Keratinocyte (primary cell): Measurements from ENCODE around the gene SATB2. TPM values are rescaled to one million over a fixed set of nuclear protein-coding genes. Genes with fewer than 3 reads are reported as not detected.

ENCODE experiments used
- DNase-seq: peaks from one replicate; pipeline ENCODE4 v3.0.0-alpha.2; 2011; ENCODE audit warnings: low read depth, missing footprints, low spot score
- FAIRE-seq: peaks from 2 replicates; lab custom pipeline; 2011; peaks lifted over from hg19 to GRCh38; lab: Jason Lieb, UNC
- H2AFZ ChIP-seq: 2 replicates; pipeline ENCODE4 v1.6.0; 2012; ENCODE audit warnings: low read length, control low read depth, inconsistent platforms; ENCODE audit not compliant: control insufficient read depth
- H3K27ac ChIP-seq: 2 replicates; pipeline ENCODE4 v1.5.1; 2011; ENCODE audit warnings: low read length; ENCODE audit not compliant: control insufficient read depth, insufficient read depth
- H3K27me3 ChIP-seq: 3 replicates; pipeline ENCODE4 v1.6.0; 2011; ENCODE audit warnings: low read length; ENCODE audit not compliant: control insufficient read depth, insufficient read depth; ENCODE audit errors: extremely low read depth
- H3K36me3 ChIP-seq, 2 experiments: 2 replicates in 1 of 2; 3 replicates in 1 of 2; pipeline ENCODE4 v1.5.1; 2011; ENCODE audit warnings: low read length in 2 of 2, mild to moderate bottlenecking in 1 of 2; ENCODE audit not compliant: control insufficient read depth in 2 of 2, insufficient read depth in 2 of 2; ENCODE audit errors: extremely low read depth in 1 of 2
- H3K4me1 ChIP-seq: 3 replicates; pipeline ENCODE4 v1.5.1; 2011; ENCODE audit warnings: low read length; ENCODE audit not compliant: control insufficient read depth, insufficient read depth; ENCODE audit errors: extremely low read depth
- H3K4me2 ChIP-seq: 3 replicates; pipeline ENCODE4 v1.6.0; 2011; ENCODE audit warnings: low read depth, low read length; ENCODE audit not compliant: control insufficient read depth, insufficient read depth; ENCODE audit errors: extremely low read depth
- H3K4me3 ChIP-seq, 3 experiments: fragments of 200-600 bp in 1 of 3; sonication (generic) in 1 of 3; 2 replicates in 2 of 3; 3 replicates in 1 of 3; pipeline ENCODE4 v1.5.1; 2011 to 2016; ENCODE audit warnings: low read length in 3 of 3, mild to moderate bottlenecking in 3 of 3, control low read depth in 2 of 3, inconsistent platforms in 1 of 3, low read depth in 1 of 3, mixed read lengths in 1 of 3, mixed run types in 1 of 3, moderate library complexity in 1 of 3; ENCODE audit not compliant: control insufficient read depth in 2 of 3, insufficient read depth in 2 of 3; ENCODE audit errors: extremely low read depth in 1 of 3
- H3K79me2 ChIP-seq: 2 replicates; pipeline ENCODE4 v1.6.0; 2012; ENCODE audit warnings: low read length; ENCODE audit not compliant: control insufficient read depth, insufficient read depth
- H3K9ac ChIP-seq: 3 replicates; pipeline ENCODE4 v1.6.0; 2011; ENCODE audit warnings: low read length; ENCODE audit not compliant: control insufficient read depth, insufficient read depth; ENCODE audit errors: extremely low read depth
- H3K9me1 ChIP-seq: 3 replicates; pipeline ENCODE4 v1.6.0; 2011; ENCODE audit warnings: low read length; ENCODE audit not compliant: control insufficient read depth, insufficient read depth; ENCODE audit errors: extremely low read depth
- H3K9me3 ChIP-seq: 2 replicates; pipeline ENCODE4 v1.5.1; 2012; ENCODE audit warnings: low read depth, low read length; ENCODE audit not compliant: control insufficient read depth
- H4K20me1 ChIP-seq: 3 replicates; pipeline ENCODE4 v1.6.0; 2011; ENCODE audit warnings: low read length; ENCODE audit not compliant: control insufficient read depth, insufficient read depth; ENCODE audit errors: extremely low read depth
- EZH2 ChIP-seq: IDR thresholded peaks from one replicate; pipeline ENCODE4 v1.6.1; 2012; ENCODE audit warnings: inconsistent platforms, mild to moderate bottlenecking, low read length, moderate library complexity
- dilution Hi-C: fragments of 300-500 bp; cut with MboI; formaldehyde crosslinking; loops from one replicate; pipeline ENCODE4 v1.7.0; 2020; ENCODE audit warnings: low sequenced_read_pairs; ENCODE audit not compliant: extremely low pct_ligation_motif_present
- polyA plus RNA-seq, 5 experiments: library from polyadenylated mRNA; depleted of rRNA in 3 of 5; stranded (reverse) in 3 of 5; stranded (forward) in 1 of 5; unstranded in 1 of 5; fragments of >200 nt; gene quantifications; 1 replicate in 1 of 5; 2 replicates in 3 of 5; 3 replicates in 1 of 5; pipeline versions ENCODE4 v1.2.1 to v1.2.3, GENCODE V29; 2011 to 2012; ENCODE audit warnings: missing spikeins in 2 of 5, low read depth in 1 of 5, low replicate concordance in 1 of 5
- TF ChIP-seq, protein P1 (sequence below), 3 experiments: IDR thresholded peaks in 1 of 3; conservative IDR thresholded peaks in 1 of 3; optimal IDR thresholded peaks in 1 of 3; 2 replicates in 2 of 3; 3 replicates in 1 of 3; pipeline versions ENCODE3 to v1.5.1; 2011; ENCODE audit warnings: low read length in 3 of 3, mild to moderate bottlenecking in 3 of 3, moderate library complexity in 2 of 3, control low read depth in 1 of 3, inconsistent platforms in 1 of 3; ENCODE audit not compliant: insufficient read depth in 2 of 3; ENCODE audit errors: extremely low read depth in 1 of 3

SATB2 gene
- polyA plus RNA-seq, 1 donor (not counting 4 experiments of a cell fraction or from before 2014, with no cell fraction given), result 1.4 TPM

GRCh38 chr2:199395311-199395710 lies 62.4 kb downstream of the SATB2 start:
- Histone ChIP-seq H3K36me3 (no peaks in the 10 kb centered on the region), H2AFZ (no peak overlapping the region), H3K9me1 (no peaks in the 10 kb centered on the region), H3K4me1 (no peaks in the 10 kb centered on the region), H4K20me1 (no peaks in the 10 kb centered on the region), H3K79me2 (no peaks in the 10 kb centered on the region), H3K4me2 (no peak overlapping the region), H3K4me3 (no peak overlapping the region), H3K27me3 (no peaks in the 10 kb centered on the region), H3K9me3 (no peaks in the 10 kb centered on the region), H3K9ac (no peak overlapping the region), H3K27ac (no peak overlapping the region)
- no peak for FAIRE-seq
- DNase-seq, result no peak
- TF ChIP-seq EZH2, result no peak
- TF ChIP-seq, protein P1, sequence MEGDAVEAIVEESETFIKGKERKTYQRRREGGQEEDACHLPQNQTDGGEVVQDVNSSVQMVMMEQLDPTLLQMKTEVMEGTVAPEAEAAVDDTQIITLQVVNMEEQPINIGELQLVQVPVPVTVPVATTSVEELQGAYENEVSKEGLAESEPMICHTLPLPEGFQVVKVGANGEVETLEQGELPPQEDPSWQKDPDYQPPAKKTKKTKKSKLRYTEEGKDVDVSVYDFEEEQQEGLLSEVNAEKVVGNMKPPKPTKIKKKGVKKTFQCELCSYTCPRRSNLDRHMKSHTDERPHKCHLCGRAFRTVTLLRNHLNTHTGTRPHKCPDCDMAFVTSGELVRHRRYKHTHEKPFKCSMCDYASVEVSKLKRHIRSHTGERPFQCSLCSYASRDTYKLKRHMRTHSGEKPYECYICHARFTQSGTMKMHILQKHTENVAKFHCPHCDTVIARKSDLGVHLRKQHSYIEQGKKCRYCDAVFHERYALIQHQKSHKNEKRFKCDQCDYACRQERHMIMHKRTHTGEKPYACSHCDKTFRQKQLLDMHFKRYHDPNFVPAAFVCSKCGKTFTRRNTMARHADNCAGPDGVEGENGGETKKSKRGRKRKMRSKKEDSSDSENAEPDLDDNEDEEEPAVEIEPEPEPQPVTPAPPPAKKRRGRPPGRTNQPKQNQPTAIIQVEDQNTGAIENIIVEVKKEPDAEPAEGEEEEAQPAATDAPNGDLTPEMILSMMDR (optimal IDR thresholded peaks at IDR 0.05 in 1 of 3, IDR thresholded peaks at IDR 0.05 in 1 of 3, conservative IDR thresholded peaks at IDR 0.05 in 1 of 3; ENCODE audit: extremely low read depth in 1 of 3, insufficient read depth in 2 of 3, low read length in 3 of 3), result no peak
- dilution Hi-C loops, result no loop called here

- Histone ChIP-seq H3K4me3 (no peak overlapping the region), H3K4me2 (no peak overlapping the region), H4K20me1 (no peaks in the 10 kb centered on the region), H3K79me2 (no peaks in the 10 kb centered on the region), H3K36me3 (no peaks in the 10 kb centered on the region), H3K27ac (no peak overlapping the region), H2AFZ (no peak overlapping the region), H3K9ac (no peak overlapping the region), H3K27me3 (no peaks in the 10 kb centered on the region), H3K4me1 (no peaks in the 10 kb centered on the region), H3K9me3 (no peaks in the 10 kb centered on the region), H3K9me1 (no peaks in the 10 kb centered on the region)
- TF ChIP-seq EZH2, result no peak
- TF ChIP-seq, protein P1 (optimal IDR thresholded peaks at IDR 0.05 in 1 of 3, IDR thresholded peaks at IDR 0.05 in 1 of 3, conservative IDR thresholded peaks at IDR 0.05 in 1 of 3; ENCODE audit: extremely low read depth in 1 of 3, insufficient read depth in 2 of 3, low read length in 3 of 3), result no peak
- FAIRE-seq, result no peak
- no peak for DNase-seq
- dilution Hi-C loops, result no loop called here
Observed at GRCh38 chr2:199392363-199392762, 65.4 kb downstream of the SATB2 start.
